H1 (cell line): ENCODE measurements around the gene YEATS4. TPM values are rescaled to one million over a fixed set of nuclear protein-coding genes. Genes with fewer than 3 reads are reported as not detected.

Source experiments
- CTCF ChIA-PET: fragments of 300-600 bp; sonication (Branson Sonifier 250); formaldehyde crosslinking; loops from one replicate; lab custom pipeline; 2021; ENCODE audit not compliant: partially characterized antibody; lab: Charles Lee
- POLR2A ChIA-PET: fragments of 300-600 bp; sonication (Branson Sonifier 250); formaldehyde crosslinking; loops from one replicate; lab custom pipeline; 2021; ENCODE audit warnings: inconsistent platforms; ENCODE audit not compliant: partially characterized antibody; lab: Charles Lee
- DNase-seq, 2 experiments: peaks; one replicate each; pipeline versions ENCODE4 v3.0.0 to v3.0.0-alpha.2; 2010 to 2022; ENCODE audit warnings: low spot score in 2 of 2, low read depth in 1 of 2, mixed read lengths in 1 of 2
- FAIRE-seq: peaks from 2 replicates; lab custom pipeline; 2011; peaks lifted over from hg19 to GRCh38; lab: Jason Lieb, UNC
- H2AFZ ChIP-seq: 2 replicates; pipeline ENCODE4 v1.8.1; 2012; ENCODE audit warnings: low read length, inconsistent platforms
- H2AK5ac ChIP-seq: 2 replicates; pipeline ENCODE4 v1.6.1; 2013; ENCODE audit warnings: low read depth, low read length
- H2BK120ac ChIP-seq: replicated peaks from 2 replicates; pipeline ENCODE3; 2013; ENCODE audit warnings: low read depth, low read length, inconsistent platforms
- H2BK12ac ChIP-seq: 2 replicates; pipeline ENCODE4 v1.6.1; 2013; ENCODE audit warnings: low read depth, low read length
- H2BK15ac ChIP-seq: 2 replicates; pipeline ENCODE4 v1.6.1; 2013; ENCODE audit warnings: low read length
- H2BK20ac ChIP-seq: 2 replicates; pipeline ENCODE4 v1.6.1; 2013; ENCODE audit warnings: low read length
- H2BK5ac ChIP-seq: 2 replicates; pipeline ENCODE4 v1.6.1; 2013; ENCODE audit warnings: low read depth, low read length
- H3K14ac ChIP-seq: 2 replicates; pipeline ENCODE4 v1.6.1; 2013; ENCODE audit warnings: inconsistent platforms; ENCODE audit not compliant: insufficient read length
- H3K18ac ChIP-seq: 2 replicates; pipeline ENCODE4 v1.6.1; 2013; ENCODE audit warnings: low read length; ENCODE audit errors: extremely low read depth
- H3K23ac ChIP-seq: 2 replicates; pipeline ENCODE4 v1.6.1; 2013; ENCODE audit warnings: inconsistent platforms; ENCODE audit not compliant: insufficient read length
- H3K23me2 ChIP-seq: 2 replicates; pipeline ENCODE4 v1.6.1; 2013; ENCODE audit warnings: low read depth, low read length
- H3K27ac ChIP-seq: 2 replicates; pipeline ENCODE4 v1.6.1; 2011; ENCODE audit warnings: low read depth, low read length, inconsistent platforms
- H3K27me3 ChIP-seq, 4 experiments: replicated peaks in 1 of 4; 1 replicate in 1 of 4; 2 replicates in 3 of 4; pipeline versions ENCODE4 v1.6.1 to v1.8.1; 2011 to 2013; ENCODE audit warnings: low read length in 3 of 4, mild to moderate bottlenecking in 3 of 4, inconsistent platforms in 2 of 4, mixed read lengths in 2 of 4, moderate library complexity in 1 of 4; ENCODE audit not compliant: control insufficient read depth in 3 of 4, insufficient read depth in 3 of 4; ENCODE audit errors: extremely low read depth in 1 of 4
- H3K36me3 ChIP-seq, 4 experiments: 2 replicates each; pipeline versions ENCODE4 v1.6.1 to v1.8.1; 2011 to 2013; ENCODE audit warnings: mild to moderate bottlenecking in 4 of 4, low read length in 3 of 4, moderate library complexity in 2 of 4, control low read depth in 1 of 4, inconsistent platforms in 1 of 4; ENCODE audit not compliant: insufficient read depth in 4 of 4, control insufficient read depth in 2 of 4
- H3K4ac ChIP-seq: replicated peaks from 2 replicates; pipeline ENCODE3; 2013; ENCODE audit warnings: low read length, low read depth, mixed read lengths, inconsistent platforms; ENCODE audit not compliant: insufficient read length
- H3K4me1 ChIP-seq, 4 experiments: replicated peaks in 1 of 4; 1 replicate in 1 of 4; 2 replicates in 3 of 4; pipeline versions ENCODE4 v1.6.1 to v1.8.1; 2011 to 2013; ENCODE audit warnings: low read length in 3 of 4, inconsistent platforms in 2 of 4, mixed read lengths in 1 of 4; ENCODE audit not compliant: insufficient read depth in 4 of 4, control insufficient read depth in 3 of 4
- H3K4me2 ChIP-seq, 2 experiments: 2 replicates each; pipeline versions ENCODE4 v1.6.1 to v1.8.1; 2011 to 2013; ENCODE audit warnings: low read depth in 2 of 2, low read length in 2 of 2, control low read depth in 1 of 2, inconsistent platforms in 1 of 2, mild to moderate bottlenecking in 1 of 2; ENCODE audit not compliant: insufficient read depth in 1 of 2
- H3K4me3 ChIP-seq, 4 experiments: fragments of 200-600, 300-600 bp in 1 of 4; sonication (generic), shearing (Covaris generic), sonication (Bioruptor Twin) in 1 of 4; 2 replicates each; pipeline versions ENCODE4 v1.5.1 to v1.8.1; 2011 to 2016; ENCODE audit warnings: low read length in 4 of 4, low read depth in 3 of 4, control low read depth in 2 of 4, inconsistent platforms in 2 of 4, mild to moderate bottlenecking in 2 of 4, mixed read lengths in 1 of 4, moderate library complexity in 1 of 4; ENCODE audit not compliant: insufficient read depth in 2 of 4; ENCODE audit errors: extremely low read depth in 1 of 4
- H3K56ac ChIP-seq: replicated peaks from 2 replicates; pipeline ENCODE3; 2013; ENCODE audit warnings: low read depth, mild to moderate bottlenecking, mixed read lengths, low read length, inconsistent platforms; ENCODE audit not compliant: insufficient read length
- H3K79me1 ChIP-seq: 2 replicates; pipeline ENCODE4 v1.6.1; 2013; ENCODE audit warnings: low read depth, low read length, control low read depth
- H3K79me2 ChIP-seq, 2 experiments: 2 replicates each; pipeline versions ENCODE4 v1.6.1 to v1.8.1; 2012 to 2013; ENCODE audit warnings: low read length in 2 of 2, mild to moderate bottlenecking in 2 of 2, inconsistent platforms in 1 of 2; ENCODE audit not compliant: insufficient read depth in 2 of 2, control insufficient read depth in 1 of 2
- H3K9ac ChIP-seq, 4 experiments: replicated peaks in 1 of 4; 1 replicate in 1 of 4; 2 replicates in 3 of 4; pipeline versions ENCODE4 v1.6.1 to v1.8.1; 2011 to 2013; ENCODE audit warnings: low read depth in 3 of 4, low read length in 3 of 4, control low read depth in 2 of 4, mild to moderate bottlenecking in 2 of 4, moderate library complexity in 2 of 4, inconsistent platforms in 1 of 4; ENCODE audit errors: extremely low read depth in 1 of 4
- H3K9me3 ChIP-seq, 2 experiments: 2 replicates each; pipeline versions ENCODE4 v1.6.1 to v1.8.1; 2012 to 2013; ENCODE audit warnings: mild to moderate bottlenecking in 2 of 2, moderate library complexity in 2 of 2, control low read depth in 1 of 2, inconsistent platforms in 1 of 2, low read depth in 1 of 2, low read length in 1 of 2, mixed read lengths in 1 of 2; ENCODE audit not compliant: insufficient read depth in 2 of 2
- H4K20me1 ChIP-seq, 2 experiments: replicated peaks in 1 of 2; 2 replicates each; pipeline versions ENCODE3 to v1.8.1; 2011 to 2013; ENCODE audit warnings: inconsistent platforms in 2 of 2, low read length in 2 of 2, mild to moderate bottlenecking in 1 of 2; ENCODE audit not compliant: insufficient read depth in 2 of 2, control insufficient read depth in 1 of 2
- H4K5ac ChIP-seq: 2 replicates; pipeline ENCODE4 v1.6.1; 2013; ENCODE audit warnings: low read length, low read depth, mixed read lengths, inconsistent platforms; ENCODE audit not compliant: insufficient read length
- H4K8ac ChIP-seq: 2 replicates; pipeline ENCODE4 v1.8.0; 2013; ENCODE audit warnings: mild to moderate bottlenecking, moderate library complexity, low read length, inconsistent platforms; ENCODE audit not compliant: insufficient read depth; ENCODE audit errors: extremely low read depth
- H4K91ac ChIP-seq: replicated peaks from 2 replicates; pipeline ENCODE3; 2013; ENCODE audit warnings: low read length, mixed read lengths, inconsistent platforms; ENCODE audit not compliant: insufficient read length
- CHD2 ChIP-seq: IDR thresholded peaks from 2 replicates; pipeline ENCODE4 v1.6.1; 2012; ENCODE audit warnings: low read length, improper control_type of control experiment
- CREB1 ChIP-seq: IDR thresholded peaks from 2 replicates; pipeline ENCODE4 v1.6.1; 2012; ENCODE audit warnings: inconsistent platforms
- CTBP2 ChIP-seq: IDR thresholded peaks from 2 replicates; pipeline ENCODE4 v1.7.0; 2011; ENCODE audit warnings: borderline replicate concordance, mild to moderate bottlenecking, moderate library complexity, mixed read lengths, low read length; ENCODE audit not compliant: insufficient read depth, insufficient read length
- NANOG ChIP-seq: IDR thresholded peaks from 2 replicates; pipeline ENCODE4 v1.6.1; 2011; ENCODE audit warnings: low read length, low read depth, mild to moderate bottlenecking, inconsistent platforms; ENCODE audit not compliant: insufficient read depth, poor library complexity, severe bottlenecking
- POU5F1 ChIP-seq: IDR thresholded peaks from 2 replicates; pipeline ENCODE4 v1.6.1; 2011; ENCODE audit warnings: low read depth, mild to moderate bottlenecking, low read length, moderate library complexity
- SP4 ChIP-seq: IDR thresholded peaks from 2 replicates; pipeline ENCODE4 v1.6.1; 2012; ENCODE audit warnings: low read length, inconsistent platforms
- TCF12 ChIP-seq: IDR thresholded peaks from 2 replicates; pipeline ENCODE4 v1.6.1; 2011; ENCODE audit warnings: low read depth, mild to moderate bottlenecking, low read length
- WGBS, 2 experiments: shearing (Covaris generic) in 1 of 2; methylation state at CpG; one replicate each; pipeline versions ENCODE4 v1.1.6 to v1.1.7; 2013 to 2015; ENCODE audit warnings: low lambda C conversion rate in 2 of 2, mixed read lengths in 2 of 2, inconsistent platforms in 1 of 2, low coverage in 1 of 2, missing lambda C conversion rate in 1 of 2; ENCODE audit not compliant: insufficient replicate concordance in 2 of 2, insufficient coverage in 1 of 2, insufficient read length in 1 of 2; ENCODE audit errors: extremely low coverage in 1 of 2, missing lambda C conversion rate in 1 of 2; 5-methylcytosine and 5-hydroxymethylcytosine counted together
- polyA plus RNA-seq, 7 experiments: library from polyadenylated mRNA; depleted of rRNA in 3 of 7; stranded (reverse) in 5 of 7; unstranded in 2 of 7; fragments of >200 nt in 5 of 7; fragments of 200-250 nt in 2 of 7; gene quantifications; 1 replicate in 5 of 7; 2 replicates in 1 of 7; 4 replicates in 1 of 7; pipeline versions ENCODE4 v1.2.1 to v1.2.3, GENCODE V29; 2011 to 2013; ENCODE audit warnings: missing spikeins in 2 of 7, mixed read lengths in 2 of 7
- total RNA-seq: library from RNA; stranded (reverse); fragmentation: NEBNext Ultra II Directional; extraction: Animal tissue kit (Norgen Biotek cat#: 25700); gene quantifications from 2 replicates; pipeline ENCODE4 v1.2.1, GENCODE V29; 2021

The YEATS4 gene
- total and polyA plus RNA-seq, 2 of the 8 experiments (the other 6 are each of a cell fraction or from before 2014, with no cell fraction given): 25.7 to 32.5 TPM

DNA sequence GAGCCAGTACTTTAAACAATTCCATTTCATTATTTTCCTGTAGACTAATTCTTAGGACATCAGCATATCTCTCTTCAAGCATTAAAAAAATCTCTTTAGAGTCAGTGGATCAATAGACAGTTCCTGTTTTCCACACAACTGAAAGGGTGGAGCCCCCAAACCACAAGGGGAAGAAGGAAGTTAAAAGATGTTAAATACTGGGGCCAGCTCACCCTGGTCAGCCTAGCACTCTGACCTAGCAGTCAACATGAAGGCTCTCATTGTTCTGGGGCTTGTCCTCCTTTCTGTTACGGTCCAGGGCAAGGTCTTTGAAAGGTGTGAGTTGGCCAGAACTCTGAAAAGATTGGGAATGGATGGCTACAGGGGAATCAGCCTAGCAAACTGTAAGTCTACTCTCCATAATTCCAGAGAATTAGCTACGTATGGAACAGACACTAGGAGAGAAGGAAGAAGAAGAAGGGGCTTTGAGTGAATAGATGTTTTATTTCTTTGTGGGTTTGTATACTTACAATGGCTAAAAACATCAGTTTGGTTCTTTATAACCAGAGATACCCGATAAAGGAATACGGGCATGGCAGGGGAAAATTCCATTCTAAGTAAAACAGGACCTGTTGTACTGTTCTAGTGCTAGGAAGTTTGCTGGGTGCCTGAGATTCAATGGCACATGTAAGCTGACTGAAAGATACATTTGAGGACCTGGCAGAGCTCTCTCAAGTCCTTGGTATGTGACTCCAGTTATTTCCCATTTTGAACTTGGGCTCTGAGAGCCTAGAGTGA lies 11.2 kb upstream of the YEATS4 start, which contains the start of gene LYZ:
TSS of gene LYZ (plus strand) at position 220 of the 777 bp plus-strand sequence. CDS start at position 248, 28 bp downstream.
- Histone ChIP-seq H2BK120ac (no peak within 1 kb of the TSS), H3K27me3 (no peaks in the 10 kb centered on the region), H4K8ac (no peak within 1 kb of the TSS), H2AFZ (peak within 1 kb of the TSS; percentile 65; the same call in 1 of the 2 replicates), H3K4me2 (no peak within 1 kb of the TSS), H4K5ac (no peak within 1 kb of the TSS), H3K23ac (no peak within 1 kb of the TSS), H4K20me1 (no peaks in the 10 kb centered on the region), H4K91ac (no peak within 1 kb of the TSS), H3K9ac (no peak within 1 kb of the TSS), H3K79me1 (no peaks in the 10 kb centered on the region), H3K27ac (no peak within 1 kb of the TSS), H3K56ac (no peak within 1 kb of the TSS), H2BK15ac (no peak within 1 kb of the TSS), H3K18ac (no peak within 1 kb of the TSS), H3K14ac (no peak within 1 kb of the TSS), H3K9me3 (no peaks in the 10 kb centered on the region), H3K4me3 (no peak within 1 kb of the TSS), H3K4ac (no peak within 1 kb of the TSS), H3K23me2 (no peaks in the 10 kb centered on the region), H2BK12ac (no peak within 1 kb of the TSS), H2BK20ac (no peak within 1 kb of the TSS), H2BK5ac (no peak within 1 kb of the TSS), H3K79me2 (no peaks in the 10 kb centered on the region), H3K36me3 (no peaks in the 10 kb centered on the region), H2AK5ac (no peak within 1 kb of the TSS), H3K4me1 (no peaks in the 10 kb centered on the region)
- no peak for DNase-seq
- CTCF ChIA-PET: interaction anchor here (0.5 to 2.2 kb wide), 14 partner anchors 9 to 278 kb away, joined by 3 to 6 read pairs (median 3); no protein-coding TSS in a partner anchor
- POLR2A ChIA-PET: interaction anchor here (0.6 to 2.9 kb wide), 3 partner anchors 10 to 232 kb away, joined by 3 to 8 read pairs (median 3); partner anchors contain the start of gene YEATS4
- FAIRE-seq: no peak
- 83% methylated on average over 4 of the region's 4 CpGs; no CpG with 5 or more reads in 1 of the 2 experiments for WGBS, 2 experiments
- TF ChIP-seq CTBP2 (no peak), POU5F1 (no peak), NANOG (no peak), CHD2 (no peak), SP4 (no peak), TCF12 (no peak), CREB1 (no peak)
